SJSA1 (cell line): ENCODE measurements around the gene SERPINB12. TPM values are rescaled to one million over a fixed set of nuclear protein-coding genes. Genes with fewer than 3 reads are reported as not detected.

Experiments
- DNase-seq, 2 experiments: peaks; one replicate each; pipeline ENCODE4 v3.0.0-alpha.2; 2015 to 2020; ENCODE audit warnings: low spot score in 2 of 2, low read depth in 1 of 2
- H3K27ac ChIP-seq: fragments of 250-450 bp; sonication (Bioruptor Pico); 2 replicates; pipeline ENCODE4 v1.5.1; 2020; ENCODE audit warnings: mild to moderate bottlenecking, moderate library complexity
- H3K27me3 ChIP-seq: fragments of 250-450 bp; sonication (Bioruptor Pico); replicated peaks from 2 replicates; pipeline ENCODE4 v1.5.1; 2020; ENCODE audit warnings: mild to moderate bottlenecking, moderate library complexity
- H3K36me3 ChIP-seq: fragments of 250-450 bp; sonication (Bioruptor Pico); 2 replicates; pipeline ENCODE4 v1.5.1; 2020; ENCODE audit warnings: mild to moderate bottlenecking
- H3K4me1 ChIP-seq: fragments of 250-450 bp; sonication (Bioruptor Pico); replicated peaks from 2 replicates; pipeline ENCODE4 v1.6.1; 2021; ENCODE audit warnings: mild to moderate bottlenecking
- H3K4me3 ChIP-seq: fragments of 250-450 bp; sonication (Bioruptor Pico); 2 replicates; pipeline ENCODE4 v1.5.1; 2020; ENCODE audit warnings: mild to moderate bottlenecking
- H3K9me3 ChIP-seq: fragments of 250-450 bp; sonication (Bioruptor Pico); replicated peaks from 2 replicates; pipeline ENCODE4 v1.5.1; 2020; ENCODE audit warnings: mild to moderate bottlenecking
- total RNA-seq: library from RNA; depleted of rRNA; stranded (reverse); fragments of >200 nt; shearing (Covaris generic); gene quantifications from 2 replicates; pipeline ENCODE4 v1.2.3, GENCODE V29; 2014; rRNA removed

Gene SERPINB12, protein sequence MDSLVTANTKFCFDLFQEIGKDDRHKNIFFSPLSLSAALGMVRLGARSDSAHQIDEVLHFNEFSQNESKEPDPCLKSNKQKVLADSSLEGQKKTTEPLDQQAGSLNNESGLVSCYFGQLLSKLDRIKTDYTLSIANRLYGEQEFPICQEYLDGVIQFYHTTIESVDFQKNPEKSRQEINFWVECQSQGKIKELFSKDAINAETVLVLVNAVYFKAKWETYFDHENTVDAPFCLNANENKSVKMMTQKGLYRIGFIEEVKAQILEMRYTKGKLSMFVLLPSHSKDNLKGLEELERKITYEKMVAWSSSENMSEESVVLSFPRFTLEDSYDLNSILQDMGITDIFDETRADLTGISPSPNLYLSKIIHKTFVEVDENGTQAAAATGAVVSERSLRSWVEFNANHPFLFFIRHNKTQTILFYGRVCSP
- not detected in 2 replicates for total RNA-seq

DNA sequence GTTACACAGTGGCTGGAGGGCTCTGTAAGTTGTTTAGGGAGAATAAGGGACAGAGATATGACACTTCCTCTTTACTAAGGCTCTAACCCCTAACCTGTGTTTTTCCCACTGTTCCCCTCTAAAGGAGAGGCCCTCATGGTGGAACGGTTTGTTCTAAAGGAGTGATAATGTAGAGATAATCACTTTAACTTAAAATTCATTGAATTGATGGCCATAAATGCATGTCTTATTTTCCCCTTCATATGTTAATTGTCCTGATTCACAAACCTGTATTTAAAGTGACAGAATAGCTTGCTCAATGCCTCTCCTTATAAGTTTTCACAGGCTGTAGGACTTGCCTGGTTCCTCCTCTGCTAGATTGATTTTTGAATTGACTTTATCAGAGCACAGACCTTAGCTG, at the start of gene SERPINB12:
Gene SERPINB12 (plus strand): TSS at position 301 of the 400 bp plus-strand sequence. CDS start 13,791 bp downstream, outside the sequence.
- DNase-seq = no peak
- Histone ChIP-seq H3K4me1 (peaks cover 7% of the 10 kb centered on the region), H3K27ac (no peak within 1 kb of the TSS), H3K4me3 (no peak within 1 kb of the TSS), H3K9me3 (no peaks in the 10 kb centered on the region), H3K36me3 (no peaks in the 10 kb centered on the region), H3K27me3 (peaks cover 3% of the 10 kb centered on the region; the same call in 1 of the 2 replicates)

DNA sequence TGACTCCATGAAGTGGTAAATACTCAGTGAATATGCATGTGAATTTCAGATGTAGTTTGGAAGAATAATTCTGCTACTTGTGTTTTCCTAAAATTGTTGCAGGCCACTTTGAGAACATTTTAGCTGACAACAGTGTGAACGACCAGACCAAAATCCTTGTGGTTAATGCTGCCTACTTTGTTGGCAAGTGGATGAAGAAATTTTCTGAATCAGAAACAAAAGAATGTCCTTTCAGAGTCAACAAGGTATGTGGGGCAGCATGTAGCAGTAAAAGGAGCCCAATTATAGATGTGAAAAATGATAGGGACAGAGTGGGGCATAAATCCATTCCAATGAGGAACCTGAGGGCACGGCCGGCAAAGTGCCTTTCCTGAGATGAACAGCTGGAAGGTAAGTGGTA, 49.3 kb upstream of the SERPINB12 start:
- Histone ChIP-seq H3K4me1 (no peaks in the 10 kb centered on the region), H3K4me3 (no peak overlapping the region), H3K27me3 (peaks cover 3% of the 10 kb centered on the region), H3K27ac (no peak overlapping the region), H3K36me3 (no peaks in the 10 kb centered on the region), H3K9me3 (no peaks in the 10 kb centered on the region)
- DNase-seq = no peak

DNA sequence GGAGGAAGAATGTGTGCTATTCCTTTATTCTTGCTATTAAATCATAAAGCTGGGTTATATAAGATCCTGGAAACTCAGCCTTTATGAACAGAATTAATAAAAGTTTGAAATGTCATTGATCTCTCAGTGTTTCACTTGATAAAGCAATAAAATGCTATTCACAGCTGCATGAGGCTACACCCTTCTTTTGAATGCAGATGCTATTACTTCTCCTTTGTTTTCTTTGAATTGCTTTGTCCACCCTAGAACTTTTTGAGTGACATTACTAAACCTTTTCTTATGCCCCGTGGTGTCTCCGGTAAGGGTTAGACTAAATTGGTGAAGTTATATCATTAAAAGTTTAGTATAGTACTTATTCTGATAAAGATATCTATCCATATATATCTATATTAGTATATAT, 46.5 kb upstream of the SERPINB12 start:
- H3K27me3 ChIP-seq = peaks cover 3% of the 10 kb centered on the region; the same call in 1 of the 2 replicates
- DNase-seq = no peak
- H3K36me3 ChIP-seq = no peaks in the 10 kb centered on the region
- H3K4me3 ChIP-seq = no peak overlapping the region
- no peaks in the 10 kb centered on the region for H3K4me1 ChIP-seq
- H3K27ac ChIP-seq = no peak overlapping the region
- no peaks in the 10 kb centered on the region for H3K9me3 ChIP-seq

DNA sequence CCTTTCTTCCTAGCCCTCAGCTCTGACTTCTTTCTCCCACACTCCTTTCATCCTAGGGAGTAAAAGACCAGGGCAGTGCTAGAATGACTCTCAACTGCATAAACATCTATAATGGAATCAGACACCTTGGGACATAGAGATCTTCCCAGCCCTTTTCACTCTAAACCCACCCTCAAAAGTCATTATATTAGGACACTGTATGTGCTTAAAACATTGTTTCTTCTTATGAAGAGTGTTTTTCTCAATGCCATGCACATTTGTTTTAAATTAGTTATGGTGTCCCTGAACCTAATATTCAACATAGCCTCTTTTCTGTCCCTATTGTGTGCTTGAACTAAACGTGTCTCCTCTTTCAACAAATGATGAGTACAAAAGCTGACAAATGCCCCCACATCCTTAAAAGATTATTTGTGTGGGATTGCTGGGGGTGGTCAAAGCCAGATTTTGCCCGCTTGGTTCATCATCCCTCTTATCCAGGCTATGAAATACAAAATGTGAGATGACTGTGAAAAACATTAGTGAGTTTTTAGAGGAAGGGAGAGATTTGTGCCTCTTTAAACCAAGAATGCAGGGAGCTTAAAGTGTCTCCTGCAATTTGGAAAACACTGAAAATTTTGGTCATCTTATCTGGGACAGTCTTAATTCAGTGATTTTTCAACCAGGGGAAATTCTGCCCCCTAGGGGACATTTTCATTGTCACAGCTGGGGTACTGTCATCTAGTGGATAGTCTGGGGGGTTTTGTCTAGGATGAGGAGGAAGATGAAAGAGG, 36.4 kb upstream of the SERPINB12 start:
- no peaks in the 10 kb centered on the region for H3K4me1 ChIP-seq
- no peaks in the 10 kb centered on the region for H3K9me3 ChIP-seq
- peak in 1 of 2 experiments; percentile 12 for DNase-seq

DNA sequence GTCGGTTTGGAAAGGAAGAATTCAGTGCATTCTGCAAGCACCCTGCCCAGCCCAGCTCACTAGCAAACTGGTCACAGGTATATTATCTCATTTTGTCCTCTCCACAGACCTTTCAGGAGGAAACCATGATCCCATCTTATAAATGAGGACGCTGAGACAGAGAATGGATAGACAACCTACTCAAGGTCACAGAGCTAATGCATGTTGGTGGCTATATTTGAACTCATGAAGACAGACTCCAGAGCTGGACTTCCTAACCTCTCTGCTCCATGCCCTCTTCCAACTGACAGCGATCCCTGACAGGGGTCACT, 35.9 kb upstream of the SERPINB12 start:
- no peaks in the 10 kb centered on the region for H3K9me3 ChIP-seq
- no peak overlapping the region for H3K4me3 ChIP-seq
- no peaks in the 10 kb centered on the region for H3K36me3 ChIP-seq
- no peaks in the 10 kb centered on the region for H3K4me1 ChIP-seq
- H3K27ac ChIP-seq = no peak overlapping the region
- H3K27me3 ChIP-seq = peaks cover 6% of the 10 kb centered on the region; the same call in 1 of the 2 replicates
- DNase-seq = no peak

More for the DNA sequence above, 36.4 kb upstream of the SERPINB12 start:
- H3K27ac ChIP-seq = no peak overlapping the region
- H3K36me3 ChIP-seq = no peaks in the 10 kb centered on the region
- H3K4me3 ChIP-seq = no peak overlapping the region
- H3K27me3 ChIP-seq = peaks cover 6% of the 10 kb centered on the region; the same call in 1 of the 2 replicates

GRCh38 chr18:63508596-63508995, 33.6 kb upstream of the SERPINB12 start:
- no peak overlapping the region for H3K4me3 ChIP-seq
- no peaks in the 10 kb centered on the region for H3K4me1 ChIP-seq
- H3K36me3 ChIP-seq = no peaks in the 10 kb centered on the region
- no peak for DNase-seq
- no peak overlapping the region for H3K27ac ChIP-seq
- H3K27me3 ChIP-seq = peaks cover 8% of the 10 kb centered on the region; the same call in 1 of the 2 replicates
- no peaks in the 10 kb centered on the region for H3K9me3 ChIP-seq

DNA sequence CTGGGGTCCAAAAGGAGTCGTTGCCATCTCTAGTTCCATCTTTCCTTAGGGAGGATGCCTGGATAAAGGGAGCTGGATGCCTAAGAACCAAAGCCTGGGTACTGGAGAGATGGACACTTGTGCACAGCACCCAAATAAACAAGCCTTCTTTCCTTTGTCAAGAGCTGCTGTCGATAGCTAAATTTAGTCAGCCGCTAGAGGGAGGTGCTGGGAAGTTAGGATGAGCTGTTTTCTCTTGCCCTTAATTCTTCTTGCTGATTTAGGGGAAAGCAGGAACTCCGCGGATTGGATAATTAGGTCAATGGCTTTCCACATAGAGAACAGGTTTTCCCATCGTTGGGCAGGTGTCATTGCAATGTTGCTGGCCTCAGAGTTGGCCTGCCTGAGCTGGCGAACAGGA, 30.9 kb upstream of the SERPINB12 start:
- no peak overlapping the region for H3K4me3 ChIP-seq
- no peaks in the 10 kb centered on the region for H3K4me1 ChIP-seq
- DNase-seq = no peak

DNA sequence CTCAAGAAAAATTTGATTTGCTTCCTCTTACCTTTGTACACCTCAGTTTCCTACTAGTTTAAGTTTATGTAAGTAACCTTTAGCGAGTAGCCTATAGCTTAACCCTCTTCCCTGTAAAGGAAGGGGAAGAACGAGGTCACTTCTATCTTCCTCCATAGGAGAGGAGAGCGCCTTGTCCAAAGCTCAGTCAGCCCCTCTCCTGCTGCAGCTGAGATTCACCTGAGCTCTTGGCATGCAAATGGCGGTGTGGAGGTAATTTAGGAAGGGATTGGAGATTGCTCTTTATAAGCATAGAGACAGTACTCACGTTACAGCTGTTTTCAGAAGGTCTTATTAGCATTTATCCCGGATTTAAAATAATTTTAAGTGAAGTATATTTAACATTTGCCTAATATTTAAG, 27.8 kb upstream of the SERPINB12 start:
- no peak overlapping the region for H3K27ac ChIP-seq
- no peaks in the 10 kb centered on the region for H3K9me3 ChIP-seq
- no peaks in the 10 kb centered on the region for H3K4me1 ChIP-seq
- H3K36me3 ChIP-seq = no peaks in the 10 kb centered on the region
- DNase-seq = no peak
- peaks cover 2% of the 10 kb centered on the region; the same call in 1 of the 2 replicates for H3K27me3 ChIP-seq
- no peak overlapping the region for H3K4me3 ChIP-seq

More for the DNA sequence above, 30.9 kb upstream of the SERPINB12 start:
- peaks cover 2% of the 10 kb centered on the region; the same call in 1 of the 2 replicates for H3K27me3 ChIP-seq
- no peaks in the 10 kb centered on the region for H3K9me3 ChIP-seq
- no peak overlapping the region for H3K27ac ChIP-seq
- H3K36me3 ChIP-seq = no peaks in the 10 kb centered on the region

DNA sequence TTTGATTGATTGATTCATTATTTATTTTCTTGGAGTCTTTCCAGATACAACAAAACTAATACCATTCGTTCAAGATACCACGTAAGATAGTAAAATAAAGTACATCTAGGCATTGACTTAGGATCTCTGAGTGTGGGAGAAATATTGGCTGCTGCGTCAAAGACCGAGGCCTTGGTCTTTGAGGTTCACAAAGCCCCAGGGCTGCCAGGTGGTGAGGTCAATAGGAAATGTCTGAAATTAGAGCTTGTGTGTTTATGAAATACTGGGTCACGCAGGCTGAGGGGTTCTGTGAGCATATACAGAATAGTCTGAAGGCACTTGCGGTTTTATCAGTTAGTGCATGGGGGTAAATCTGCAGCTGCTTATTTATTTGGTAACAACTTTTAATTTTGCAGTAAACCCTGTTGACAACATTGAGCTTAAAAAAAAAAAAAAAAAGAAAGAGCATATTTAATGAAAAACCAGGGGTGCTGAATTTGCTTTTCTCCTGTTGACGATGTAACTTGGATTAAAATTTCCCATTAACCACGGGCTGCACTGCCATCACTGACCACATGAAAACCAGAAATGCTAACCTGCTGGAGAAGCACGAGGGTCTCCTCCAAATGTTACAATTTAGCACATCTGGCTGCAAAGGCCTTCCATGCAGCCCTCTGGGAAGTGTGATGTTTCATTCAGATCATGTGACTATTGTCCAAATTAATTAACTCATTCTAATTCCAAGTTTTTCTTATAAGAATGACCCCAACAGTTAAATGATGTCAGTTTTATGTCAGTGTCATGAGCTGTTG, 27.1 kb upstream of the SERPINB12 start:
- H3K27me3 ChIP-seq = peaks cover 2% of the 10 kb centered on the region; the same call in 1 of the 2 replicates
- no peak overlapping the region for H3K27ac ChIP-seq
- H3K4me3 ChIP-seq = no peak overlapping the region
- H3K9me3 ChIP-seq = no peaks in the 10 kb centered on the region
- no peaks in the 10 kb centered on the region for H3K4me1 ChIP-seq
- DNase-seq = no peak
- no peaks in the 10 kb centered on the region for H3K36me3 ChIP-seq

- no peak overlapping the region for H3K4me3 ChIP-seq
- no peak overlapping the region for H3K27ac ChIP-seq
- no peak for DNase-seq
- H3K4me1 ChIP-seq = no peaks in the 10 kb centered on the region
- no peaks in the 10 kb centered on the region for H3K9me3 ChIP-seq
- H3K36me3 ChIP-seq = no peaks in the 10 kb centered on the region
- H3K27me3 ChIP-seq = peaks cover 2% of the 10 kb centered on the region; the same call in 1 of the 2 replicates
Observed at GRCh38 chr18:63515801-63516200, 26.4 kb upstream of the SERPINB12 start.

DNA sequence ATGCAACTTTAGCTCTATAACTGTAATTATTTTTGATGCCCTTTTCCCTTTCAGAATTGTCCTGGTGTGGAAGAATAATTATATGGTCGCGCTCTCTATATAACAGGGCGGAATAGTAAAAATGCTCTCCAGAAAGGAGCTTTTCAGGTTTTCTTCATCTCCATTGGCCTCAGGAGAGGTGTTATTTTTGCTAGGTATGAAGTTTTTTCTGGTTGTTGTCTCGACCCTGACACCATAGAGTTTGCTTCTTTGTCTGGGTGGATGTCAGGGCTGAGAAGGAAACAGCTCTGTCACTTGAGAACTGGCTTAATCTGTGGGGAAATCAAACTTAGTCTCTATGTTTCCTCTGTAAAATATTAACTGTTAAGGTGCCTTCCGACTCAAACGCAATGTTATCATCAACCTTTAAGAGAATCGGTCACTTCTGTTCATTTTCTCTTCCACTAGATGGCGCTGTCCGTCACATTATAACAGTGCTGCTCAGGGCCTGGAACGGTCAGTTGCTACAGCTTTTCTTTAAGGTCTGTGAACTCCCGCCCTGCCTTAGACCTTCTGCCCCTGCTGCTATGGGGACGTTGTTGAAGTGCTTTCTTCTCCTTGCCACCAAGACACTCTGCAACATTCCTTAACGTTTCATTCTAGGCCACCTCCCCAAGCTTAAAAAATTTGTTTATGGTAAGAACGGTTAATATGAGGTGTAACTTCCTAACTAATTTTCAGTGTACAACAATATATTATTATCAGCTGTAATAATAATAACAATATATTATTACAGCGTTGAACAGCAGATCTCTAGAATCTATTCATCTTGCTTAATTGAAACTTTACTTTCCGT, 23.8 kb upstream of the SERPINB12 start:
- peak; percentile 50 to 59 for DNase-seq
- Histone ChIP-seq H3K9me3 (no peaks in the 10 kb centered on the region), H3K27ac (no peak overlapping the region), H3K4me1 (no peaks in the 10 kb centered on the region), H3K27me3 (no peaks in the 10 kb centered on the region; the same call in none of the 2 replicates), H3K36me3 (no peaks in the 10 kb centered on the region), H3K4me3 (no peak overlapping the region)

DNA sequence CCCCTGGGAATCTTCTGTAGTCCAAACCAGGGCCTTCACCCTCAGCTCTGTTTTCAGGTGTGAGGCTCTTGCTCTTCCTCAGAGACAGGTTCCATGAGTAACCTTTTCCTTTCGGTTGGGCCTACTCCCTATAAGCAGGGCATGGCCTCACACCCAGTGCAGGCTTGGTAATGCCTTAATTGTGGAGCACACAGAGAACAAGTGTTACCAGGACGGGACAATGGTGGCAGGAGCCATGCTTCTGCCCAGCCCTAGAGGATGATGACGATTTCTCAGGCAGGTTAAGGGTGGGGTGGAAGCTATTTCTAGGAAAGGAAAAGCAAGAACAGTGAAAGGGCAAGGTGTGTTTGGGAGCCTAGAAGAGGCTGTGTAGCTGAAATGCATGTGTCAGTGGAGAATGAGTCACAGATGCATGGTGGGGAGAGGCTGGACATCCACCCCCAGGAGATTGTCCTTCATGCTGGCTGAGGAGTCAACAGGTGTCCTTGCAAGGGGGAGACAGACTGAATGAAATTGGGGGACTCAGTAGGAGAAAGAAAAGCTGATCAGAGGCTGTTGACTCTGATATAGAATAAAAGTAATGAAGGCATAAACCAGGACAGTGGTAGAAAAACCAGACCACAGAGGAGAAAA, 22.0 kb upstream of the SERPINB12 start:
- Histone ChIP-seq H3K27me3 (no peaks in the 10 kb centered on the region; the same call in none of the 2 replicates), H3K4me3 (no peak overlapping the region), H3K9me3 (no peaks in the 10 kb centered on the region), H3K4me1 (no peaks in the 10 kb centered on the region), H3K27ac (no peak overlapping the region), H3K36me3 (no peaks in the 10 kb centered on the region)
- no peak for DNase-seq
